ENCODE data around the gene NAIP.
"Not testable (repeated sequence)": the region's sequence is repeated elsewhere in the genome, so short reads cannot be mapped to it uniquely, and the experiment has no call there.

Gene NAIP

GRCh38 chr5:71025289-71025953, at the start of gene NAIP:
TSS of gene NAIP (minus strand) at chr5:71025339. CDS start at chr5:71012915, 12,424 bp downstream.
- in situ Hi-C loops (cut with MboI; ENCODE audit: low sequenced_read_pairs), result not testable (repeated sequence)

GRCh38 chr5:71067262-71067928, 42.3 kb upstream of the NAIP start, which contains the start of gene GTF2H2:
TSS of gene GTF2H2 (minus strand) at chr5:71067676. CDS start at chr5:71062763, 4,913 bp downstream.
- in situ Hi-C loops (cut with MboI; ENCODE audit: low sequenced_read_pairs), result not testable (repeated sequence)

GRCh38 chr5:71061322-71061721, 36.2 kb upstream of the NAIP start:
- in situ Hi-C loops (cut with MboI; ENCODE audit: low sequenced_read_pairs), result not testable (repeated sequence)

- in situ Hi-C loops (cut with MboI; ENCODE audit: low sequenced_read_pairs), result not testable (repeated sequence)
These were observed 34.3 kb upstream of the NAIP start for GRCh38 chr5:71059426-71059825.

GRCh38 chr5:71044808-71045207, 19.7 kb upstream of the NAIP start:
- in situ Hi-C loops (cut with MboI; ENCODE audit: low sequenced_read_pairs), result not testable (repeated sequence)

GRCh38 chr5:71044128-71044527, 19.0 kb upstream of the NAIP start:
- in situ Hi-C loops (cut with MboI; ENCODE audit: low sequenced_read_pairs), result not testable (repeated sequence)

GRCh38 chr5:71031046-71031776, 6.1 kb upstream of the NAIP start:
- in situ Hi-C loops (cut with MboI; ENCODE audit: low sequenced_read_pairs), result not testable (repeated sequence)

- in situ Hi-C loops (cut with MboI; ENCODE audit: low sequenced_read_pairs), result not testable (repeated sequence)
These were observed 4.5 kb downstream of the NAIP start for GRCh38 chr5:71020643-71021042.

- in situ Hi-C loops (cut with MboI; ENCODE audit: low sequenced_read_pairs), result not testable (repeated sequence)
These were observed 6.6 kb downstream of the NAIP start for GRCh38 chr5:71018376-71019005.

GRCh38 chr5:71014176-71014575, 11.0 kb downstream of the NAIP start:
- in situ Hi-C loops (cut with MboI; ENCODE audit: low sequenced_read_pairs), result no loop called here

GRCh38 chr5:71013575-71013974, 11.6 kb downstream of the NAIP start:
- in situ Hi-C loops (cut with MboI; ENCODE audit: low sequenced_read_pairs), result no loop called here

GRCh38 chr5:71011194-71011792, 13.8 kb downstream of the NAIP start:
- in situ Hi-C loops (cut with MboI; ENCODE audit: low sequenced_read_pairs), result no loop called here

- in situ Hi-C loops (cut with MboI; ENCODE audit: low sequenced_read_pairs), result not testable (repeated sequence)
These were observed 18.2 kb downstream of the NAIP start for GRCh38 chr5:71006983-71007382.

GRCh38 chr5:70984882-70985281, 40.3 kb downstream of the NAIP start:
- in situ Hi-C loops (cut with MboI; ENCODE audit: low sequenced_read_pairs), result not testable (repeated sequence)

- in situ Hi-C loops (cut with MboI; ENCODE audit: low sequenced_read_pairs), result not testable (repeated sequence)
These were observed 57.9 kb downstream of the NAIP start for GRCh38 chr5:70967220-70967619.

- in situ Hi-C loops (cut with MboI; ENCODE audit: low sequenced_read_pairs), result not testable (repeated sequence)
These were observed 60.6 kb downstream of the NAIP start for GRCh38 chr5:70964531-70964930.

- in situ Hi-C loops (cut with MboI; ENCODE audit: low sequenced_read_pairs), result not testable (repeated sequence)
These were observed 72.1 kb downstream of the NAIP start for GRCh38 chr5:70953068-70953467.

- in situ Hi-C loops (cut with MboI; ENCODE audit: low sequenced_read_pairs), result not testable (repeated sequence)
These were observed 92.6 kb downstream of the NAIP start for GRCh38 chr5:70932560-70932959.

- in situ Hi-C loops (cut with MboI; ENCODE audit: low sequenced_read_pairs), result not testable (repeated sequence)
These were observed 93.3 kb downstream of the NAIP start for GRCh38 chr5:70931709-70932368.

- in situ Hi-C loops (cut with MboI; ENCODE audit: low sequenced_read_pairs), result not testable (repeated sequence)
These were observed 100.0 kb downstream of the NAIP start for GRCh38 chr5:70925211-70925562.

Measured in HL-60/S4 (cell line).